ENCODE data around the gene LRRN2.

Gene LRRN2

GRCh38 chr1:204600203-204600602, 85.3 kb downstream of the LRRN2 start:
- DNase-seq (ENCODE audit: low spot score): no peak

GRCh38 chr1:204599596-204599995, 85.9 kb downstream of the LRRN2 start:
- DNase-seq (ENCODE audit: low spot score): no peak

- no peak for DNase-seq (ENCODE audit: low spot score)
Measured at GRCh38 chr1:204599098-204599497, 86.4 kb downstream of the LRRN2 start.

- DNase-seq (ENCODE audit: low spot score): no peak
Measured at GRCh38 chr1:204598319-204598969, 87.1 kb downstream of the LRRN2 start.

- DNase-seq (ENCODE audit: low spot score): no peak
Measured at GRCh38 chr1:204592246-204592948, 93.1 kb downstream of the LRRN2 start.

- no peak for DNase-seq (ENCODE audit: low spot score)
Measured at GRCh38 chr1:204591473-204592090, 94.0 kb downstream of the LRRN2 start.

GRCh38 chr1:204589409-204590038, 96.0 kb downstream of the LRRN2 start:
- DNase-seq (ENCODE audit: low spot score): no peak

- DNase-seq (ENCODE audit: low spot score): no peak
Measured at GRCh38 chr1:204588826-204589225, 96.7 kb downstream of the LRRN2 start.

GRCh38 chr1:204587621-204588020, 97.9 kb downstream of the LRRN2 start:
- no peak for DNase-seq (ENCODE audit: low spot score)

GRCh38 chr1:204584699-204585372, 100.7 kb downstream of the LRRN2 start:
- no peak for DNase-seq (ENCODE audit: low spot score)

- DNase-seq (ENCODE audit: low spot score): no peak
Measured at GRCh38 chr1:204583909-204584632, 101.5 kb downstream of the LRRN2 start.

- DNase-seq (ENCODE audit: low spot score): no peak
Measured at GRCh38 chr1:204581759-204582158, 103.8 kb downstream of the LRRN2 start.

- no peak for DNase-seq (ENCODE audit: low spot score)
Measured at GRCh38 chr1:204580862-204581261, 104.7 kb downstream of the LRRN2 start.

- DNase-seq (ENCODE audit: low spot score): no peak
Measured at GRCh38 chr1:204579681-204580080, 105.9 kb downstream of the LRRN2 start.

- DNase-seq (ENCODE audit: low spot score): no peak
Measured at GRCh38 chr1:204578867-204579664, 106.5 kb downstream of the LRRN2 start.

GRCh38 chr1:204577794-204578478, 107.6 kb downstream of the LRRN2 start:
- DNase-seq (ENCODE audit: low spot score): no peak

- no peak for DNase-seq (ENCODE audit: low spot score)
Measured at GRCh38 chr1:204576422-204576821, 109.1 kb downstream of the LRRN2 start.

- no peak for DNase-seq (ENCODE audit: low spot score)
Measured at GRCh38 chr1:204575221-204576190, 110.0 kb downstream of the LRRN2 start.

- no peak for DNase-seq (ENCODE audit: low spot score)
Measured at GRCh38 chr1:204574865-204575163, 110.7 kb downstream of the LRRN2 start.
